ENCODE measurements around the gene TFAP2A.

DNA sequence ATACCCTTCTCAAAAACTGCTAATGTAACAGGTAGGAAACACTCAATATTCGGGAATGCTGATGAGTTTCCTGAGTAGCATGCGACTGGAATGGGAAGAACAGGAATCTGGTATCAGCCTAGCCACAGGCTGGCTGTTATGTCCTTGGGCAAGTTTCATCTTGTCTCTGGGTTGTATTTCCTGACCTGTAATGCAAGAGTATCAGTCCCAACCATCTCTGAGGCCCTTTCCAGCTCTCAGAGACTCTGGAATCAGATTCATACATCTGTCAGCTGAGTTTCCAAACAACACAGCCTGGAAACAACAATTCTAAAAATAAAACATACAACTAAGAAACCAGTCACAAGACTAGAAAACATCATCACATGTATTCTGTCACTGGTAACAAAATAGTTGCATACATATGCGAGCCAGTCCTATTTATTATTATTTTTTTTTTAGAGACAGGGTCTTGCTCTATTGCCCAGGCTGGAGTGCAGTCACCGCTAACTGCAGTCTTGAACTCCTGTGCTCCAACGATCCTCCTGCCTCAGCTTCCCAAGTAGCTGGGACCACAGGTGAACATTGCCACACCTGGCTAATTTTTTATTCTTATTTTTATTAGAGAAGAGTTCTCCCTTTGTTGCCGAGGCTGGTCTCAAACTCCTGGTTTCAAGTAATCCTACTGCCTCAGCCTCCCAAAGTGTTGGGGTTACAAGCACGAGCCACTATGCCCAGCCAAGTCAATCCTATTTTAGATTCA lies 16.7 kb upstream of the TFAP2A start:
- TF ChIP-seq, protein P1, sequence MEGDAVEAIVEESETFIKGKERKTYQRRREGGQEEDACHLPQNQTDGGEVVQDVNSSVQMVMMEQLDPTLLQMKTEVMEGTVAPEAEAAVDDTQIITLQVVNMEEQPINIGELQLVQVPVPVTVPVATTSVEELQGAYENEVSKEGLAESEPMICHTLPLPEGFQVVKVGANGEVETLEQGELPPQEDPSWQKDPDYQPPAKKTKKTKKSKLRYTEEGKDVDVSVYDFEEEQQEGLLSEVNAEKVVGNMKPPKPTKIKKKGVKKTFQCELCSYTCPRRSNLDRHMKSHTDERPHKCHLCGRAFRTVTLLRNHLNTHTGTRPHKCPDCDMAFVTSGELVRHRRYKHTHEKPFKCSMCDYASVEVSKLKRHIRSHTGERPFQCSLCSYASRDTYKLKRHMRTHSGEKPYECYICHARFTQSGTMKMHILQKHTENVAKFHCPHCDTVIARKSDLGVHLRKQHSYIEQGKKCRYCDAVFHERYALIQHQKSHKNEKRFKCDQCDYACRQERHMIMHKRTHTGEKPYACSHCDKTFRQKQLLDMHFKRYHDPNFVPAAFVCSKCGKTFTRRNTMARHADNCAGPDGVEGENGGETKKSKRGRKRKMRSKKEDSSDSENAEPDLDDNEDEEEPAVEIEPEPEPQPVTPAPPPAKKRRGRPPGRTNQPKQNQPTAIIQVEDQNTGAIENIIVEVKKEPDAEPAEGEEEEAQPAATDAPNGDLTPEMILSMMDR (IDR thresholded peaks at IDR 0.05): no peak
- TF ChIP-seq POLR2A (IDR thresholded peaks at IDR 0.05): no peak
- TF ChIP-seq EP300 (IDR thresholded peaks at IDR 0.05): no peak
